A549 (cell line): Measurements from ENCODE around the gene PACS2. TPM values are rescaled to one million over a fixed set of nuclear protein-coding genes. Genes with fewer than 3 reads are reported as not detected.

ENCODE experiments used
- ATAC-seq, 2 experiments: fragments of 200-7000 bp in 1 of 2; fragments of >200 bp in 1 of 2; cut with Nextera tagmentation in 1 of 2; cut with Tn5 transposase in 1 of 2; 3 replicates each; pipeline versions ENCODE4 v1.8.0 to v1.9.1; 2018 to 2020; ENCODE audit warnings: mild to moderate bottlenecking in 1 of 2, moderate library complexity in 1 of 2
- CTCF ChIA-PET: fragments of 300-600 bp; sonication (Branson Sonifier 250); formaldehyde crosslinking; extraction: SDS; loops from one replicate; lab custom pipeline; 2021; ENCODE audit warnings: antibody characterized with exemption, inconsistent platforms; lab: Yijun Ruan, JAX
- POLR2A ChIA-PET: fragments of 350-600 bp; formaldehyde crosslinking; extraction: SDS; loops from one replicate; lab custom pipeline; 2021; ENCODE audit warnings: antibody characterized with exemption, inconsistent platforms; lab: Yijun Ruan, JAX
- DNase-seq, 2 experiments: peaks; one replicate each; pipeline versions ENCODE4 v3.0.0 to v3.0.0-alpha.2; 2011 to 2016; ENCODE audit warnings: low read depth in 1 of 2, low spot score in 1 of 2
- FAIRE-seq: peaks from 2 replicates; lab custom pipeline; 2011; peaks lifted over from hg19 to GRCh38; lab: Jason Lieb, UNC
- H3K27ac ChIP-seq, 2 experiments: fragments of >200 bp; sonication (Bioruptor Twin); formaldehyde crosslinking; 3 replicates each; pipeline ENCODE4 v1.5.1; 2016 to 2017
- H3K4me1 ChIP-seq: fragments of >200 bp; sonication (Bioruptor Twin); formaldehyde crosslinking; 3 replicates; pipeline ENCODE4 v1.6.1; 2016
- H3K4me2 ChIP-seq: fragments of >200 bp; sonication (Bioruptor Twin); formaldehyde crosslinking; 3 replicates; pipeline ENCODE4 v1.6.1; 2016
- H3K4me3 ChIP-seq: fragments of >200 bp; sonication (Bioruptor Twin); formaldehyde crosslinking; 3 replicates; pipeline ENCODE4 v1.5.1; 2016
- H3K9me3 ChIP-seq: fragments of >200 bp; sonication (Bioruptor Twin); formaldehyde crosslinking; 3 replicates; pipeline ENCODE4 v1.6.1; 2016
- BCL3 ChIP-seq: fragments of >200 bp; sonication (Bioruptor Twin); formaldehyde crosslinking; IDR thresholded peaks from 3 replicates; pipeline ENCODE4 v1.6.1; 2016
- CBX2 ChIP-seq: fragments of 200-600 bp; sonication (generic); IDR thresholded peaks from 2 replicates; pipeline ENCODE4 v1.6.1; 2016; ENCODE audit warnings: low read depth, mild to moderate bottlenecking, borderline replicate concordance
- CHD4 ChIP-seq: fragments of 200-600 bp; sonication (generic); IDR thresholded peaks from 2 replicates; pipeline ENCODE4 v1.6.1; 2016; ENCODE audit warnings: antibody characterized with exemption, mild to moderate bottlenecking, borderline replicate concordance
- CTCF ChIP-seq: fragments of >200 bp; sonication (Bioruptor Twin); formaldehyde crosslinking; IDR thresholded peaks from 3 replicates; pipeline ENCODE4 v1.5.1; 2016
- EHF ChIP-seq: fragments of 250-450 bp; sonication (Bioruptor Pico); IDR thresholded peaks from 2 replicates; pipeline ENCODE4 v1.5.0; 2020; ENCODE audit warnings: mild to moderate bottlenecking
- EP300 ChIP-seq, 2 experiments: fragments of >200 bp; sonication (Bioruptor Twin); formaldehyde crosslinking; IDR thresholded peaks; 2 replicates in 1 of 2; 3 replicates in 1 of 2; pipeline ENCODE4 v1.6.1; 2016 to 2017
- FOSL2 ChIP-seq, 2 experiments: fragments of 450-650 bp in 1 of 2; fragments of >200 bp in 1 of 2; sonication (Bioruptor Twin) in 1 of 2; formaldehyde crosslinking; IDR thresholded peaks; 2 replicates each; pipeline versions ENCODE4 v1.5.0 to v1.6.1; 2016 to 2020; ENCODE audit warnings: mild to moderate bottlenecking in 1 of 2, moderate library complexity in 1 of 2
- HDAC2 ChIP-seq: fragments of 200-600 bp; sonication (generic); IDR thresholded peaks from 2 replicates; pipeline ENCODE4 v1.6.1; 2016
- HES2 ChIP-seq: fragments of >200 bp; sonication (Bioruptor Twin); formaldehyde crosslinking; IDR thresholded peaks from 2 replicates; pipeline ENCODE4 v1.6.1; 2016
- JUNB ChIP-seq: fragments of >200 bp; sonication (Bioruptor Twin); formaldehyde crosslinking; IDR thresholded peaks from 2 replicates; pipeline ENCODE4 v1.6.1; 2016
- KDM5A ChIP-seq: fragments of 200-600 bp; sonication (generic); IDR thresholded peaks from 2 replicates; pipeline ENCODE4 v1.6.1; 2016; ENCODE audit warnings: antibody characterized with exemption, mild to moderate bottlenecking
- NR3C1 ChIP-seq: fragments of >200 bp; sonication (Bioruptor Twin); formaldehyde crosslinking; IDR thresholded peaks from 3 replicates; pipeline ENCODE4 v1.6.1; 2017
- RCOR1 ChIP-seq: fragments of 150-350 bp; IDR thresholded peaks from 2 replicates; pipeline ENCODE4 v1.6.1; 2014; ENCODE audit warnings: antibody characterized with exemption, low read length, low read depth
- TP53 ChIP-seq: fragments of 250-450 bp; sonication (Bioruptor Pico); IDR thresholded peaks from 2 replicates; pipeline ENCODE4 v1.5.0; 2021; ENCODE audit warnings: mild to moderate bottlenecking, moderate library complexity
- ZSCAN20 ChIP-seq: fragments of 250-450 bp; sonication (Bioruptor Pico); IDR thresholded peaks from 2 replicates; pipeline ENCODE4 v1.8.0; 2022; ENCODE audit warnings: mild to moderate bottlenecking, moderate library complexity
- WGBS: methylation state at CpG from one replicate; pipeline ENCODE4 v1.1.6; 2017; ENCODE audit errors: missing lambda C conversion rate; 5-methylcytosine and 5-hydroxymethylcytosine counted together
- polyA plus RNA-seq, 4 experiments: library from polyadenylated mRNA; depleted of rRNA in 3 of 4; stranded (reverse); fragments of >200 nt; fragmentation: RNase III in 1 of 4; extraction: RNeasy Plus Mini Kit Qiagen cat#74134 plus additional on column Dnase treatment in 1 of 4; gene quantifications; 2 replicates in 3 of 4; 3 replicates in 1 of 4; pipeline ENCODE4 v1.2.3, GENCODE V29; 2011 to 2017
- TF ChIP-seq, protein P1 (sequence below): fragments of 200-600 bp; sonication (generic); IDR thresholded peaks from 2 replicates; pipeline ENCODE4 v1.6.1; 2016; ENCODE audit warnings: antibody characterized with exemption, mild to moderate bottlenecking, moderate library complexity
- TF ChIP-seq, protein P2 (sequence below): IDR thresholded peaks from 2 replicates; pipeline ENCODE4 v1.6.1; 2012; ENCODE audit warnings: low read depth, borderline replicate concordance

PACS2 gene
- polyA plus RNA-seq, 2 of the 4 experiments (the other 2 are of a cell fraction): 11.9 to 24.5 TPM

- TF ChIP-seq, protein P1, sequence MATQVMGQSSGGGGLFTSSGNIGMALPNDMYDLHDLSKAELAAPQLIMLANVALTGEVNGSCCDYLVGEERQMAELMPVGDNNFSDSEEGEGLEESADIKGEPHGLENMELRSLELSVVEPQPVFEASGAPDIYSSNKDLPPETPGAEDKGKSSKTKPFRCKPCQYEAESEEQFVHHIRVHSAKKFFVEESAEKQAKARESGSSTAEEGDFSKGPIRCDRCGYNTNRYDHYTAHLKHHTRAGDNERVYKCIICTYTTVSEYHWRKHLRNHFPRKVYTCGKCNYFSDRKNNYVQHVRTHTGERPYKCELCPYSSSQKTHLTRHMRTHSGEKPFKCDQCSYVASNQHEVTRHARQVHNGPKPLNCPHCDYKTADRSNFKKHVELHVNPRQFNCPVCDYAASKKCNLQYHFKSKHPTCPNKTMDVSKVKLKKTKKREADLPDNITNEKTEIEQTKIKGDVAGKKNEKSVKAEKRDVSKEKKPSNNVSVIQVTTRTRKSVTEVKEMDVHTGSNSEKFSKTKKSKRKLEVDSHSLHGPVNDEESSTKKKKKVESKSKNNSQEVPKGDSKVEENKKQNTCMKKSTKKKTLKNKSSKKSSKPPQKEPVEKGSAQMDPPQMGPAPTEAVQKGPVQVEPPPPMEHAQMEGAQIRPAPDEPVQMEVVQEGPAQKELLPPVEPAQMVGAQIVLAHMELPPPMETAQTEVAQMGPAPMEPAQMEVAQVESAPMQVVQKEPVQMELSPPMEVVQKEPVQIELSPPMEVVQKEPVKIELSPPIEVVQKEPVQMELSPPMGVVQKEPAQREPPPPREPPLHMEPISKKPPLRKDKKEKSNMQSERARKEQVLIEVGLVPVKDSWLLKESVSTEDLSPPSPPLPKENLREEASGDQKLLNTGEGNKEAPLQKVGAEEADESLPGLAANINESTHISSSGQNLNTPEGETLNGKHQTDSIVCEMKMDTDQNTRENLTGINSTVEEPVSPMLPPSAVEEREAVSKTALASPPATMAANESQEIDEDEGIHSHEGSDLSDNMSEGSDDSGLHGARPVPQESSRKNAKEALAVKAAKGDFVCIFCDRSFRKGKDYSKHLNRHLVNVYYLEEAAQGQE: no peak
- no peak for TF ChIP-seq JUNB
- no peak for TF ChIP-seq HES2
- no peak for TF ChIP-seq FOSL2 (IDR thresholded peaks at IDR 0.05)
- no peak for TF ChIP-seq FOSL2 (CRISPR knock-in tag; IDR thresholded peaks at IDR 0.05)
- H3K27ac ChIP-seq: peak overlapping the region; percentile 74 to 97; a peak in 5 of 6 replicates
- ATAC-seq (no peak), FAIRE-seq (no peak), DNase-seq (no peak)
- H3K4me3 ChIP-seq: peak overlapping the region; percentile 41; the same call in 2 of the 3 replicates
- H3K4me2 ChIP-seq: peak overlapping the region; percentile 76
- ChIA-PET POLR2A (interaction anchor here (0.7 kb wide), 1 partner anchor 45 kb away, joined by 3 read pairs; no protein-coding TSS in a partner anchor), CTCF (interaction anchor here (0.7 to 2.5 kb wide), 8 partner anchors 10 to 141 kb away, joined by 3 to 15 read pairs (median 4); no protein-coding TSS in a partner anchor)
- whole genome bisulfite sequencing: 92% methylated on average over 25 of the region's 25 CpGs
- H3K9me3 ChIP-seq: no peaks in the 10 kb centered on the region
- peaks cover 20% of the 10 kb centered on the region; the same call in 2 of the 3 replicates for H3K4me1 ChIP-seq
Observed at GRCh38 chr14:105415481-105416428, 101.2 kb downstream of the PACS2 start.

GRCh38 chr14:105416671-105417070 is 102.1 kb downstream of the PACS2 start:
- no peak overlapping the region for H3K27ac ChIP-seq
- 95% methylated on average over 11 of the region's 11 CpGs for WGBS
- ChIA-PET POLR2A (no interaction called here), CTCF (interaction anchor here (1.3 to 2.5 kb wide), 2 partner anchors 46 to 65 kb away, joined by 4 to 15 read pairs; no protein-coding TSS in a partner anchor)
- H3K4me2 ChIP-seq: no peak overlapping the region
- TF ChIP-seq EHF (no peak), ZSCAN20 (no peak), EP300 (IDR thresholded peaks at IDR 0.05) (no peak), BCL3 (no peak), HDAC2 (no peak), CHD4 (no peak), CBX2 (no peak), TP53 (CRISPR knock-in tag) (no peak), CTCF (no peak), FOSL2 (IDR thresholded peaks at IDR 0.05) (no peak), FOSL2 (CRISPR knock-in tag; IDR thresholded peaks at IDR 0.05) (no peak), RCOR1 (no peak), NR3C1 (no peak), KDM5A (no peak)
- TF ChIP-seq, protein P1: no peak
- TF ChIP-seq, protein P2, sequence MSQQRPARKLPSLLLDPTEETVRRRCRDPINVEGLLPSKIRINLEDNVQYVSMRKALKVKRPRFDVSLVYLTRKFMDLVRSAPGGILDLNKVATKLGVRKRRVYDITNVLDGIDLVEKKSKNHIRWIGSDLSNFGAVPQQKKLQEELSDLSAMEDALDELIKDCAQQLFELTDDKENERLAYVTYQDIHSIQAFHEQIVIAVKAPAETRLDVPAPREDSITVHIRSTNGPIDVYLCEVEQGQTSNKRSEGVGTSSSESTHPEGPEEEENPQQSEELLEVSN: no peak
- no peak for ATAC-seq
- FAIRE-seq: no peak
- no peak for DNase-seq
- peaks cover 21% of the 10 kb centered on the region; the same call in 2 of the 3 replicates for H3K4me1 ChIP-seq
- H3K9me3 ChIP-seq: no peaks in the 10 kb centered on the region
- H3K4me3 ChIP-seq: no peak overlapping the region
